NCI-H774 (cell line): ENCODE results near the gene SUZ12.
"Not testable (repeated sequence)": the region's sequence is repeated elsewhere in the genome, so short reads cannot be mapped to it uniquely, and the experiment has no call there.

Experiments
- DNase-seq: peaks from one replicate; lab custom pipeline; 2025; lab: John Stamatoyannopoulos, UW

The SUZ12 gene

DNA sequence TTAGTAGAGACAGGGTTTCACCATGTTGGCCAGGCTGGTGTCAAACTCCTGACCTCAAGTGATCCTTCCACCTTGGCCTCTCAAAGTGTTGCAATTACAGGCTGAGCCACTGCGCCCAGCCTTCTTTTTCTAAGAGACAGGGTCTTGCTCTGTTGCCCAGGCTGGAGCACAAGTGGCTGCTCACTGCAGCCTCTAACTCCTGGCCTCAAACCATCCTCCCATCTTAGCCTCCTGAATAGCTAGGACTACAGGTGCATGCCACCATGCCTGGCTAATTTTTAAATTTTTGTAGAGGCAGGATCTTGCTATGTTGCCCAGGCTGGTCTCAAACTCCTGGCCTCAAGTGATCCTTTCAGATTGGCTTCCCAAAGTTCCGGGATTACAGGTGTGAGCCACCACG is 15.1 kb downstream of the SUZ12 start:
- DNase-seq, result not testable (repeated sequence)

DNA sequence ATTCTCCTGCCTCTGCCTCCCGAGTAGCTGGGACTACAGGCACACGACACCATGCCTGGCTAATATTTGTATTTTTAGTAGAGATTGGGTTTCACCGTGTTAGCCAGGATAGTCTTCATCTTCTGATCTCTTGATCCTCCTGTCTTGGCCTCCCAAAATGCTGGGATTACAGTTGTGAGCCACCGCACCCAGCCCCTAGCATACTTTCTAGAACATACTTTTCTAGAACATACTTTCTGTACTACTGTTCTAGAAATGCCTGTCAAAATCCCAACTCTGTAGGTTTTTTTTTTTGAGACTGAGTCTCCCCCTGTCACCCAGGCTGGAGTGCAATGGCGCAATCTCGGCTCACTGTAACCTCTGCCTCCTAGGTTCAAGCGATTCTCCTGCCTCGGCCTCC is 27.3 kb downstream of the SUZ12 start:
- not testable (repeated sequence) for DNase-seq

DNA sequence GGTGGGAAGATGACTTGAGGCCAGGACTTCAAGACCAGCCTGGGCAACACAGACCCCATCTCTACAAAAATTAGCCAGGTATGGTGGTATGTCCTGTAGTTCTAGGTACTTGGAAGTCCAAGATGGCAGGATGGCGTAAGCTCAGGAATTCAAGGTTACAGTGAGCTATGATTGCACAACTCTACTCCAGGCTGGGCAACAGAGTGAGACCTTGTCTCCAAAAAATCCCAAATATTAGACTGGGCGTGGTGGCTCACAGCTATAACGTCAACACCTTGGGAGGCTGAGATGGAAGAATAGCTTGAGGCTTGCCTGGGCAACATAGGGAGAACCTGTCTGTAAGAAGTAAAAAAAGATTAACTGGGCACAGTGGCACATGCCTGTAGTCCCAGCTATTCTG is 30.8 kb downstream of the SUZ12 start:
- no peak for DNase-seq

DNA sequence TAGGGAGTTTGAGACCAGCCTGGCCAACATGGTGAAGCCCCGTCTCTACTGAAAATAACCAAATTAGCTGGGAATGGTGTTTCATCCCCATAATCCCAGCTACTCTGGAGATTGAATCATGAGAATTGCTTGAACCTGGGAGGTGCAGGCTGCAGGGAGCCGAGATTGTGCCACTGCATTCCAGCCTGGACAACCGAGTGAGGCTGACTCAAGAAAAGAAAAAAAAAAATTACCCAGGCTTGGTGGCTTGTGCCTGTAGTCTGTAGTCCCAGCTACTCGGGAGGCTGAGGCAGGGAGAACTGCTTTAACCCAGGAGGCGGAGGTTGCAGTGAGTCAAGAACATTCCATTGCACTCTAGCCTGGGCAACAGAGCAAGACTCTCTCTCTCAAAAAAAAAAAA is 33.6 kb downstream of the SUZ12 start:
- DNase-seq, result not testable (repeated sequence)

DNA sequence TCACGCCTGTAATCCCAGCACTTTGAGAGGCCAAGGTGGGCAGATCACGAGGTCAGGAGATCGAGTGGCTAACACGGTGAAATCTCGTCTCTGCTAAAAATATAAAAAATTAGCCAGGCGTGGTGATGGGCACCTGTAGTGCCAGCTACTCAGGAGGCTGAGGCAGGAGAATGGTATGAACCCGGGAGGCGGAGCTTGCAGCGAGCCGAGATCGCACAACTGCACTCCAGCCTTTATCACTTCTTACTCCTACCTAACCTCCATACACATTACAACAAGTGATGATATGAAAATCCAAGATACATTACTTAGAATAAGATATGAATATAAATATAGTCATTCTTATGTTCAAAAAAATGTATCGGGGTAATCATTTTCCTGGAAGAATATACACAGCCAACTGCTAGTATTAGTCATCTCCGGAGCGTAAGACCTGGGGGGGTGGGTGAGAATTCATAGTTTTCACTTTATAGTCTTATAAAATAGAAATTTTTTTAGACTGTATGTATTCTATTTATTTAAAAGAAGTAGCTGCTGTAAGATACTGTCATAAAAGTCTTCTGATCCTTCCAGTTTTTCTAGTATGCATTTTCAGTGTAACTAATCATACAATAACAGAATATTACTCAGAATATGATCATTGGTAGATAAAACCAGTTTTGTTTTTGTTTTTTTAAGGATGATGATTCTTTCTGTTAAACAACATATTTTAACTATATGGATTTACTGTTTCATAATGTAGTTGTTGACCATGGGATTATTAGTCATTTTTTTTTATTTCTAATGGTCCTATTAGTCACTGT is 37.7 kb downstream of the SUZ12 start:
- DNase-seq, result not testable (repeated sequence)

DNA sequence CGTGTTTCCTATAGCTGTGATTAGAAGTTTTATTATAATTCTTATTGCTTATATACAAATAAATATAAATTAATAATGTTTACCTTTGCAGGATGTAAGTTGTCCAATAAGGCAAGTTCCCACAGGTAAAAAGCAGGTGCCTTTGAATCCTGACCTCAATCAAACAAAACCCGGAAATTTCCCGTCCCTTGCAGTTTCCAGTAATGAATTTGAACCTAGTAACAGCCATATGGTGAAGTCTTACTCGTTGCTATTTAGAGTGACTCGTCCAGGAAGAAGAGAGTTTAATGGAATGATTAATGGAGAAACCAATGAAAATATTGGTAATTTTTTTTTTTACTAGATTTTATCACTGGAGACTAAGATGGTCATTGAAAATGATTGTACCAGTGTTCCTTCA is 38.6 kb downstream of the SUZ12 start:
- not testable (repeated sequence) for DNase-seq

DNA sequence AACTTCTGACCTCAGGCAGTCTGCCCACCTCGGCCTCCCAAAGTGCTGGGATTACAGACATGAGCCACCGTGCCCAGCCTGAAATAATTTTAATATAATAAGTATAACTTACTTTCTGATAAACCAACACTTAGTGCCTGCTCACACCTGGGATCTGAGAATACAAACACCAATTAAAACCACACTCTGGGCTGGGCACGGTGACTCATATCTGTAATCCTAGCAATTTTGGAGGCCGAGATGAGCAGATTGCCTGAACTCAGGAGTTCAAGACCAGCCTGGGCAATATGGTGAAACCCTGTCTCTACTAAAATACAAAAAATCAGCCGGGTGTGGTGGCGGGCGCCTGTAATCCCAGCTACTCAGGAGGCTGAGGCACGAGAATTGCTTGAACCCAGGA is 55.0 kb downstream of the SUZ12 start:
- not testable (repeated sequence) for DNase-seq

DNA sequence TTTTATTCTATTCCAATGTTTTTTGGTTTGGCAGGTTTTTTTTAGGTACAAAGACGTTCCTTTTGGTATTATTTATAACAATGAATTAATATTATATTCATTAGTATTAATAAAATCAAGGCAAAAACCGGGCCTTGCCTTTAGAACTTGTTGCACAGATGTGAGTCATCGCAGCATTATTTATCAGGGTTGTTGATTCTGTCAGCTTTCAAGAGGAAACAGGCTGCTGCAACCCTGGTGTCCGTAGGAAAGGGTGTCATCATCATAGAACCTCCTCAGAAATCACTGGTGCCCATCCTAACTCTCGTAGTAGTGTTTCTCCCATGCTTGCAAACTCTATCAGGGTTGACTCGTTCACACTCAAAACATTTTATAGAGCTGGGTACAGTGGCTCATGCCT is 60.2 kb downstream of the SUZ12 start:
- DNase-seq, result no peak

DNA sequence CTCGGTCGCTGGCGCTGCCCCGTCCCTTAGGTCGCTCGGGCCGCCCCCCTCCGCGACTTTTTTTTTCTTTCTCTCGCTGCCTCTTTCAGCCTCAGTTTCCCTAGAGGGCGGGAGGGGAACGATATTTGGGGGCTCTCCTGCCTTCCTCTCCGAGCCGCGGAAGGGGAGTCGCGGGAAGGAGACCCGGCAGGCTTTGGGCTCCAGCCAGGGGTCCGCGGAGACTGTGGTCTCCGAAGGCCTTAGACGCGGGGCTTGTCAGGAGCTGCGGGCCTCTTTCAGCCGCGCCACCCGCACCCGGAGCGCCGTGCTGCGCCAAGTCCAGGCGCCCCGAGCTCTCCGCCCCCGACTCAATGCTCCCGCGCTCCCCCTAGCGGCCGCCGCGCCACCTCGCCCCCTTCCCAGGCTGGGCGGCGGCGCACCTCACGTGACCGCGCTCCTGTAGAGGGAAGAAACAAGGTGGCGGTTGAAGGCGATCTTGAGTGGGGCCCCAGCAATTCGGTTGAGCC is 70.2 kb downstream of the SUZ12 start, which contains the start of gene LRRC37B:
Gene LRRC37B (plus strand): TSS at position 427 of the 506 bp plus-strand sequence. CDS start 14,010 bp downstream, outside the sequence.
- peak; percentile 80 for DNase-seq

DNA sequence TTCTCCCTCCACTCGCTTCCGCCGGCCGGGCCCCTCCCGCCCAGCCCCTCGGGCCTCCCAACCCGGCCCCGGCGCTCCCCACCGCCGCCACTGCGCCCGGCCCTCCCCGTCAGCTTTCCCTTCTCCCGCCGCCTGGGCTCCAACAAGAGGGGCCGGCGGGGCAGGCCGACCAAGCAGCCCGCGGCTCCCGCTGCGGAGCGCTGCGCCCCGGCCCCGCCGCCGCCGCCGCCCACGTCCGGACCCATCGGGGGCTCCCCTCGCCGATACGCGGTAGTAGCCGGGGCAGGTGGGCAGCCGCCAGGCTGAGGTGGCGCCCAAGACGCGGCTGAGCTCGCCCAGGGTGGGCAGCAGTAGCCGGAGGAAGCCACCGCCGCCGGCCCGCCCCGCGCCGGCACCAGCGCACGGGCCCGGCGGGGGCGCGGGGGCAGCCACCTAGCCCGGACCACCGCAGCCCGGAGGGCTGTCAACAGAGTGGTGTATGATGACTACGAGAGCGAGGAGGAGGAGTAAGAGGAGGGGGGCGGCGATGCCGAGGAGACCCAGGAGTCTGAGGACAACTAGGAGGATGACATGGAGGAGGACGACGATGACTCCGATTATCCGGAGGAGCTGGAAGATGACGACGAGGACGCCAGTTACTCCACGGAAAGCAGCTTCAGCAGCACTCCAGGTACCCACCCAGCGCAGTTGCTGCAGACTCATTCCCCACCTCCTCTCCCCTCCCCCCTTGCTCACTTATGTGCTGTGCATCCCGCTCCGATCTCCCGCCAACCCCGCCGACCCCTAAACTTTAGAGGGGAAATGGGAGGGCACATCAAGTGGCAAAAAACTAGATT is 70.9 kb downstream of the SUZ12 start:
- peak; percentile 11 for DNase-seq

DNA sequence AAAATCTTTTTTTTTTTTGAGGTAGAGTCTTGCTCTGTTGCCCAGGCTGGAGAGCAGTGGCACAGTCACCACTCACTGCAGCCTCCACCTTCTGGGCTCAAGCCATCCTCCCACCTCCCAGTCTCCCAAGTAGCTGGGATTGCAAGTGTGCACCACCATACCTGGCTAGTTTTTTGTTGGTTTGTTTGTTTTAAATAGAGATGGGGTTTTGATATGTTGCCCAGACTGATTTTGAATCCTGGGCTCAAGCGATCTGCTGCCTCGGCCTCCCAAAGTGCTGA is 72.4 kb downstream of the SUZ12 start:
- DNase-seq, result no peak

DNA sequence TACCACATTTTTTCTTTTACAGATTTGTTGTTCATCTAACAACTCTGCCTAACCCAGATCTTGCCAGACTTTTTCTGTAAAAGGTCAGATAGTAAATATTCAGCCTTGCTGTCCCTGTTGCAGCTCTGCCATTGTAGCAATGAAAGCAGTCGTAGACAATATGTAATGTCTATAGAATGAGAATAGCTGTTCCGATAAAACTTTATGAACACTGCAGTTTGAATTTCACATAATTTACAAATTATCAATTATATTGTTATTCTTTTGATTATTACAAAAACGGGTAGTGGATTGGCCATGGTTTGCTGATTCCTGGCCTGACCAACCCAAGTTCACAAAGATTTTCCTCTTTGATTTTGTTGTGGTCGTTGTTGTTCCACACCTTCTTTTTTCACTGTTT is 73.3 kb downstream of the SUZ12 start:
- no peak for DNase-seq

DNA sequence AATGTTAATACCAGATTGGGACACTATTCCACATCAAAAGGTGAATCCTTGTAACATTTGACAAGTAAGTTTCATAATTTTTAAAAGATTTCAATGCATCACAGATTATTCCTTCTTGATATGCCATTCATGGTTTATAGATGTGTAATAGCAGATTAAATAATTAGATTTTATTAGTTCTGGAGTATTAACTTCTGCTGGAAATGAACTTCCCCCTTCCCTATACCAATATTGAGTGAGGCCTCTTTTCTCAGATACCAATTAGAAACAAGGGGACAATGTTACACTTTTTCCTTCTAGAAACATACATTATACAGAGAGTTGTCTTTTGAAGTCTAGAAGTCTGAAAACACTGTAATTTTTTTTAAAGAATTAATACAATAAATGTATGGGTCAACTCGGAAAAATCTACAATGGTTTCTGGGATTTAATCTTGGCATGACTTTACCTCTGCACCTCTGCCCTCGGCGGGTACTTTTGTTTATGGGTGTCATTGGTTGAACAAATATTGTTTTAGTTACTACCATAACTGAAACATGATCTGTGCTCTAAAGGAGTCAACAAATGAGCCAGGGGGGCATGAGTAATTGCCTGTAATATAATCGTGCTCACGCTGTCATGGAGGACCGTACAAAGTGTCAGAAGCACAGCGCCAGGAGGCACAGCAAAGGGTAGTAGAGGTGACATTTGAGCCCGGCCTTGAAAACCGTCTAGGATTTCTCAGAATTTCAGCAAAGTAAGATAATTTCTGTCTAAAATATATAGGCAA is 78.6 kb downstream of the SUZ12 start:
- peak; percentile 88 for DNase-seq

DNA sequence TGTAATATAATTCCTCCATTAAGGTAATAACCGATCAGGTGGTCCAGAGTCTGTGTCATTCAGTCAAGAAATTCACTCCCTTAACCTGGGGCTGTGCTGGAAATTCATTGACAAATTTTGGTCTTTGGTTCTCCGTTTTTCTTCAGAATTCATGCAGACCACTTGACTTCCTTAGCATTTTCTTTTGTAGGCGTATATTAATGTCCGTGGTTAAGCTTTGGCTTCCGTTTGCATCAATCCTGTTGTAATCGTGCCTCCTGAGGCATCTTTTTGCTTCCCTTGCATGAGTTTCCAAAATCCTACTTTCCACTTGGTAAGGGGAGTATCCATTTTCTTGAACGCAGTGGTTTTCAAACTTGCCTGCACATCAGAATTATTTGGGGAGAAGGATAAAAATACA is 79.4 kb downstream of the SUZ12 start:
- DNase-seq, result no peak

DNA sequence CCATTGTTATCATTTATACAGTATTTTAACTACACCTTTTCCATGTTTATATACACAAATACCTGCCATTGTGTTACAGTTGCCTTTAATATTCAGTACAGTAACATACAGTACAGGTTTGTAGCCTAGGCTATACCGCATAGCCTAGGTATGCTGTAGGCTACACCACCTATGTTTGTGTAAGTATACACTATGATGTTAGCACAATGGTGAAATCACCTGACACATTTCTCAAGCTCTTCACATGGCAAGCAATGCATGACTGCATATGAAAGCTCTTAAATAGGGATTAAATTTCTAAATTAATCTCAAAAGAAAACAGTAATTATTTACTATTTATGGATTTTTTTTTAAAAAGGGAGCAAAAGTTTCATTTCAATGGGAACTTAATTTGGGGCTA is 82.4 kb downstream of the SUZ12 start:
- DNase-seq, result no peak

DNA sequence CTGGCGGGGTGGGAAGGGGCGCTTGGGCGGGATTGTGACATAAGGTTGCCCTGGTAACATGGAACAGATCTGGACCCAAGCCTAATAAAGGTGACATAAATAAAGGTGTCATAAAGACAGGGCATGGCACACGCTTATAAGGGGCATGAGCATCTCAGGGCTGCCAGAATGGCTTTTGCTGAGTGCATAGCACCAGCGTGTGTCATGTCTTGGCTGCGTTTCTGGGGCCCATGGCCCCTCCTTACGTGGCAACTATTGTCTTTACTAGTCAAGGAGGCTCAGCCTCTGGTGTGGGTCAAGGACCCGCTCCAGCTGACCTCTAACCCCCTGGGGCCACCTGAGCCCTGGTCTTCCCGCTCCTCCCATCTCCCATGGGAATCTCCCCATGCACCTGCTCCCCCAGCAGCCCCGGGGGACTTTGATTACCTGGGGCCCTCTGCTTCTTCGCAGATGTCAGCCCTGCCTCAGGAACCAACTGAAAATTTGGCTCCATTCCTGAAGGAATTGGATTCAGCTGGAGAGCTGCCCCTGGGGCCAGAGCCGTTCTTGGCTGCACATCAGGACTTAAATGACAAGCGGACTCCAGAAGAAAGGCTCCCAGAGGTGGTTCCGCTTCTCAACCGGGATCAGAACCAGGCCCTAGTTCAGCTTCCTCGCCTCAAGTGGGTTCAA is 84.3 kb downstream of the SUZ12 start:
- no peak for DNase-seq

DNA sequence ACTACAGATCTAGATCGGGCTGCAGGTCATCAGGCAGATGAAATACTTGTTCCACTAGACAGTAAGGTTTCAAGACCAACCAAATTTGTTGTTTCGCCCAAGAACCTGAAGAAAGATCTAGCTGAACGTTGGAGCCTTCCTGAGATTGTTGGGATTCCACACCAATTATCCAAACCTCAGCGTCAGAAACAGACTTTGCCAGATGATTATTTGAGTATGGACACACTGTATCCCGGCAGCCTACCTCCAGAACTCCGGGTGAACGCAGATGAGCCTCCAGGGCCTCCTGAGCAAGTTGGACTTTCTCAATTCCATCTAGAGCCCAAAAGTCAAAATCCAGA is 84.8 kb downstream of the SUZ12 start:
- DNase-seq, result no peak

DNA sequence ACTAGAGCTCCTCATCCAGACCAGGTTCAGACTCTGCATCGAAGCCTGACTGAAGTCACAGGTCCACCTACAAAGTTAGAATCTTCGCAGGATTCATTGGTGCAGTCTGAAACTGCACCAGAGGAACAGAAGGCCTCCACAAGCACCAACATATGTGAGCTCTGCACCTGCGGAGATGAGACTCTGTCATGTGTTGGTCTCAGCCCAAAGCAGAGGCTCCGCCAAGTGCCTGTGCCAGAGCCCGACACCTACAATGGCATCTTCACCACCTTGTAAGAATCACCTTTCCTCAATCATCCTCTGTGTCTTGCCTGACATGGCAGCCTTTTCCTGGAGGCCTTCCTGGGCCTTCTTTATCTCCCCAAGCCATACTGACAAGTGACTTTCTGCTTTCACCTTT is 85.7 kb downstream of the SUZ12 start:
- DNase-seq, result not testable (repeated sequence)

DNA sequence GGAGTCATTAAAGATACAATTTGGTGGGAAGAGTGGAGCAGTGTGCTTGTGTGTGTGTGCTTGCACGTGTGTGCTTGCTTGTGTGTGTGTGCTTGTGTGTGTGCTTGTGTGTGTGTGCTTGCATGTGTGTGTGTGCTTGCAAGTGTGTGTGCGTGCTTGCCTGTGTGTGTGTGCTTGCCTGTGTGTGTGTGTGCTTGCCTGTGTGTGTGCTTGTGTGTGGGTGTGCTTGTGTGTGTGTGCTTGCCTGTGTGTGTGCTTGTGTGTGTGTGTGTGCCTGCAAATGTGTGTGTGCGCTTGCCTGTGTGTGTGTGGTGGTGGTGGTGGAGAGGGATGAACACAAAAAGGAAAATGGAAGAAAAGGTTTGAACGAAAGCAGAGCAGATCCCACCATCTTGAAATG is 90.5 kb downstream of the SUZ12 start:
- not testable (repeated sequence) for DNase-seq

DNA sequence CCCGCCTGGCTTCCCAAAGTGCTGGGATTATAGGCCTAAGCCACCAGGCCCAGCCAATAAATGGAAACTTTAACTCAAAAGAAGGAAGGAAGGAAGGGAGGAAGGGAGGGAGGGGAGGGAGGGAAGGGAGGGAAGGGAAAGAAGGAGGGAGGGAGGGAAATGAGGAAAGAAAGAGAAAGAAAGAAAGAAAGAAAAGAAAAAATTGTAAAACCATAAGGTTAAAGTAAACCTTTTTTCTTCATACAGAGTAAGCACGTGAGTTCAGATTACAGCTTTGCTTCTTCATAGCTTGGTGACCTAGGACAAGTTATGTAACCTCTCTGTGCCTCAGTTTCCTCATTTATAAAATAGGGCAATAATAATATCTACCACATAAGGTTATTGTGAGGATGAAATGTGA is 96.4 kb downstream of the SUZ12 start:
- no peak for DNase-seq

DNA sequence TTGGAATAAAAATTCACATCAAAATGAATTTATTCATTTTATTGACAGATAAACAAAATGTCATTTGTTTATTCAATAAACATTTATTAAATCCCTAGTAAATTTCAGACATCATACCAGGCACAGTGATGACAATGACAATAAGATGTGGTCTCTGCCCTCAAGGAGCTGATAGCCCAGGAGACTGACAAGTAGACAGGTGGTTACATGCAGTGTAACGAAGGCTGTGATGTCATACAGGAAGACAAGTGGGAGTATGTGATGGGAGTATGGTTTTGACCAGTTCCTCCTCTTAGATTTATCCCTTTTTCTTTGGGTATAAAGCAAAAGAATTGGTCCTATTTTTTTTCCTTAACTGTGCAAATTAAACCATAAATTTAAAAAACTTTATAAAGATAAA is 97.0 kb downstream of the SUZ12 start:
- DNase-seq, result not testable (repeated sequence)

DNA sequence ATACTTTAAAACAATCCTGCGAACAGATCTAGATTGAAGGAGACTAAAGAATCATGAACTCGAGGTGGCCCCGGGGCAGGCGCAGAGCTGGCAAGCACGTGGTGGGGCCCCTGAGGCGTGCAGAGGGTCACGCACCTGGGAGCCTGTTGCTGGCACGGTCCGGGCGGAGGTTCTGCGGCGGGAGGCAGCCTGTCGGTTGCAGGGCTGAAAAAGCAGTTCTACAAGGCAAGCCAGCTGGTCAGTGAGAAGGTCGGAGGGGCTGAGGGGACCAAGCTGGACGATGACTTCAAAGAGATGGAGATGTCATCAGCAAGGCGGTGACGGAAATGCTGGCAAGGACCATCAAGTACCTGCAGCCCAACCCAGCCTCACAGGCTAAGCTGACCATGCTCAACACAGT is 103.4 kb downstream of the SUZ12 start:
- not testable (repeated sequence) for DNase-seq
